ENCODE results near the gene LTBP3.
A peak's percentile ranks its signal among the peaks of the same experiment; 100 is the strongest.
"Not testable (repeated sequence)": the region's sequence is repeated elsewhere in the genome, so short reads cannot be mapped to it uniquely, and the experiment has no call there.

The LTBP3 gene

DNA sequence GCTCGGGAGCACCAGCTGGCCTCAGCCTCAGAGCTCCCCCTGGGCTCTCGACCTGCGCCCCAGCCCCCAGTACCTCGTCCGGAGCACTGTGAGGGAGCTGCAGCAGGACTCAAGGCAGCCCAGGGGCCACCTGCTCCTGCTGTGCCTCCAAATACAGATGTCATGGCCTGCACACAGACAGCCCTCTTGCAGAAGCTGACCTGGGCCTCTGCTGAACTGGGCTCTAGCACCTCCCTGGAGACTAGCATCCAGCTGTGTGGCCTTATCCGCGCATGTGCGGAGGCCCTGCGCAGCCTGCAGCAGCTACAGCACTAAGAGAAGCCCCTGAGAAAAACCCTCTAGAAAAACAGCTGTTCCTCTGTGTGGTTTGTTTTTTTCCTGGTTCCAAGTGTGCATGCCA lies 13.3 kb upstream of the LTBP3 start:
- no peak for DNase-seq

DNA sequence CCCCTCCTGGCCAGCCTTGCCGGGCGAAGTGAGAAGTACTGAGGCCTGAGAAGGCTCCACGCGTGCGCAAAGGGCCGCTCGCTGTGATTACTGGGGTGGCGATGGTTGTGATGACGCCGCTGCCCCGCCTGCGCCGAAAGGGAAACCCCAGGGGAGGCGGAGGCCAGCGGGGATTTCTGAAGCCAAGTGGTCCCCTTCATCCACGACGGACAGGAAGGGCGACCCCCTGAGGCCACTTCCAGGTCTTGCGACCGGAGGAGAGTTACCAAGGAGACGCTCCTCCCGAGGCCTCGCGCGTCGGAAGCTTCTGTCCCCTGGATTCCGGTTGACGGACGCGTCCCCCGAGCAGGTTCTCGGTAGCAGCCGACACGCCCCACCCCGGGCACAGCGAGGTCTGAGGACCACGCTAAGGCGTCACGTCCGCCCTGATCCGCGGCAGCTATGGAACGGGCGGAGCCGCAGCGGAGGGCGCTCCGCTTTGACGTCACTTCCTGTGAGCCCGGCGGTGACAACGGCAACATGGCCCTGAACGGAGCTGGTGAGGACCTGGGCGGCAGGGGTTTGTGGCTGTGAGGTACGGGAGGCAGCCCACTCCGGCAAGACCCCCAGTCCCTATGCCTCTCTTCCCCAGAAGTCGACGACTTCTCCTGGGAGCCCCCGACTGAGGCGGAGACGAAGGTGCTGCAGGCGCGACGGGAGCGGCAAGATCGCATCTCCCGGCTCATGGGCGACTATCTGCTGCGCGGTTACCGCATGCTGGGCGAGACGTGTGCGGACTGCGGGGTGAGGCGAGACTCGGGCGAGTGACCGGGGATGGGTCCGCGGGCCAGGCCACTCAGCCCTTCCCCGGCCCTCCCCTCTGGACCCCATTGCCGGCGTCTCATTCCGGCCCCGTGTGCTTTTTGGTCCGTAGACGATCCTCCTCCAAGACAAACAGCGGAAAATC lies 12.1 kb upstream of the LTBP3 start, which contains the start of gene ZNRD2:
TSS of gene ZNRD2 (plus strand) at position 505 of the 946 bp plus-strand sequence. CDS start at position 520, 15 bp downstream.
- DNase-seq: peak; percentile 98

DNA sequence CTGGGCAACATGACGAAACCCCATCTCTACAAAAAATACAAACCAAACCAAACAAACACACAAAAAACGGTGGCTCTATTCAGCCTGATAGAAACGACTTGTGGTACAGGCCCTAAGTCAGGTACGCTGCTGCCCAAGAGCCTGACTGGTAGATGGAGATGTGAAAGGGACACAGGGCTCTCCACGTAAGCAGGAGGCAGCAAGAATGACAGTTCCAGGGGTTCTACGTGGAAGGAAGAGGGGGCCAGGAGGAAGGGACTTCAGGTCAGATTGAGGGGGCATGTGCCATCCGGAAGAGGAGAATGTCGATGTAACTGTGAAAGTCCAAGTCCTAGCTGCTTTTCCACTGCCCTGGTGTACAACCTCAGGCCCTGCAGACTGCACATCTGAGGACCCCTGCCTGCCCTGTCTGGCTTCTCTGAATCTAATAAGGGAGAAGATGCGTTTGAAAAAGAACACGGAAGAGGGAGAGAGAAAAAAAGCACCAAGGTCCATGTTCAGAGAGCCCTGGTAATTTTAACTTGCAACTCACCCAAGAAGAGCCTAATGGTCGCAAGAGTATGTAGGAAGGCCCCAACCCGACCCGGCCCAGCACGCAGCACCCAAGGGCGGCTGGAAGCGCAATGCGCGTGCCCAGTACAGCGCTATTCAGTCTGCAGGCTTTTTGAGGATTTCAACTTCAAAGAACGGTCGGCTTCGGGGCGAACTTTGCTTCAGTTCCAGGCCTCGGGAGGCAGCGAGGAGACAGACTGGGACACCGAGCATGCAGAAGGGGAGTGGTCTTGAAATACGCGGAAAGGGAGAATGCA lies 11.2 kb upstream of the LTBP3 start:
- DNase-seq: no peak

DNA sequence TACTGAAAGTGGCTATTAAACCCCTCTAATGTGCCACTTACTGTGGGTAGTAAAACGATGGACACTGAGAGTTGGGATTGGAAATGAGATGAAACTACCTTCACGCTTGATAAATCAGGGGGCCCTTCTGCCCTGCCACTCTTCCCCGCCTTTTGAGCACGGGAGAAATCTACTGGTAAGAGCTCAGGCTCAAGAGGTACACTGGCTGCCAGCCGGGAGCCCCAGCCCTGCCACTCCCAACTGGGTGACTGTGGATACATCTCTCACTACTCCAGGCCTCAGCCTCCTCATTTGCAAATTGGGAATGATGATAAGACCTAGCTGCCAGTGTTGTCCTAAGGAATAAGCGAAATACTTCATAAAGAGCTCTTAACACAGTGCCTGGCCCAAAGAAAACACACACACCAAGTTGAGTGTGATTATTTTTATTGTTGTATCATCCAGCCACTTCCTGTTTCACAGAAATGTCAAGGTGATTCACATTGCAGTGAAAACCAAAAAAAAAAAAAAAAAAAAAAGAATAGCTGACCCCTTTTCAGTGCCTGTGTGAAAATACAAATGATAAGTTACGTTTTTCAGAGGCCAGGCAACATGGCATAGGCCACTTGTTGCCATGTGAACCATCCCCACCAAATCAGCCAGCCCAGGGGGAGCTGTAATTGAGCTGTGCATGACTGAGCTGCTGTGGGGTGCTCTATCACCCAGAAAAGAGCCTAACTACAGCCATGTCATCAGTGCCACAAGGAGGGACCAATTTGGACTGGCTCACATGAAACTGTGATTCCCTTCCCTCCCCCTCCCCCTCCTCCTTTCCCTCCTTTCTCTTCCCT lies 7.7 kb upstream of the LTBP3 start:
- no peak for DNase-seq

DNA sequence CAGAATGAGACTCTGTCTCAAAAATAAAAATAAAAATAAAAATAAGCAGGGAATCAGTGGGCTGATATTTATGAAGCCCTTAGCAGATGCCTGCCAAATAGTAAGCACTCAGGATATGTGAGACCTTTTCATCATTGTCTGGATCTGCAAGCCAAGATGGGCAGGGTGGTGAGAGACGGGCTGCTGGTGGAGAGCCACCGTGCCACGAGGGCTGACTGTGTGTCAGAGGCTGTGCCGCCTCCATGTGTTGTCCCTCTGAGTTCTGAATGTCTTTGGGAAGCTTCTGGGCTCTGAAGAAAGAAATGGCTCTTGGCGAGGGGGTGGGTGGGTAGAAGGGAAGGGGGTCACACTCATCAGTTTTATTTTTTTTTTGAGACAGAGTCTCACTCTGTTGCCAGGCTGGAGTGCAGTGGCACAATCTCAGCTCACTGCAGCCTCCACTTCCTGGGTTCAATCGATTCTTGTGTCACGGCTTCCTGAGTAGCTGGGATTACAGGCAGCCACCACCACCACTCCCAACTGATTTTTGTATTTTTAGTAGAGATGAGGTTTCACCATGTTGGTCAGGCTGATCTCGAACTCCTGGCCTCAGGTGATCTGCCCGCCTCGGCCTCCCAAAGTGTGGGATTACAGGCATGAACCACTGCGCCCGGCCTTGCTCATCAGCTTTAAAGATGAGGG lies 6.9 kb upstream of the LTBP3 start:
- DNase-seq: not testable (repeated sequence)

DNA sequence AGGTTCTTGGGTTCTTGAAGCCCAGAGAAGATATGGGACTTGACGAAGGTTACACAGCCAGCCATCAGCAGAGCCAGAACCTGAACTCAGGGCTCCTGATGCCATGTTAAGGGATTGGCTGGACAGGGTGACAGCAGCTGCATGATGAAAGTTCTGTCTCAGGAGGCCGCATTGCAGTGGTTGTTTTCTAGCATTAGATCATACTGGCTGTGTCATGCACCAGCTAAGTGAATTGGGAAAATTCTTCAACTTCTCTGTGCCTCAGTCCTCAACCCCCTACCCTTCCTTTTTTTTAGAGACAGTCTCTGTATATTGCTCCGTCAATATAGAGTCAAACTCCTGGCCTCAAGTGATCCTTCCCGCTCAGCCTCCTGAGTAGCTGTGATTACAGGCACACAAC lies 5.4 kb upstream of the LTBP3 start:
- DNase-seq: no peak

DNA sequence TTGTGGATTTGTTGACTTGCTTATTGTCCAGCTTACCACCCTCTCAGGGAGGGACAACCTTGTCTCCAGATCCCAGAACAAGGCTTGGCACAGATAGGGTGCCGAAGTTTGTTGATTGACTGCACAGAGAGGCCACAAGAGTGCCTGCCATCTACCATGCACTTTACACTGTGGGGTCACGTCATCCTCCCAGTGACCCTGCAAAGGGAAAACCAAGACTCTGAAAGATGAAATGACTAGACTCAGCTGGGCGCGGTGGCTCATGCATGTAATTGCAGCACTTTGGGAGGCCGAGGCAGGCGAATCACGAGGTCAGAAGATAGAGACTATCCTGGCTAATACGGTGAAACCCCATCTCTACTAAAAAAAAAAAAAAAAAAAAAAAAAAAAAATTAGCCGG lies 4.6 kb upstream of the LTBP3 start:
- DNase-seq: no peak

DNA sequence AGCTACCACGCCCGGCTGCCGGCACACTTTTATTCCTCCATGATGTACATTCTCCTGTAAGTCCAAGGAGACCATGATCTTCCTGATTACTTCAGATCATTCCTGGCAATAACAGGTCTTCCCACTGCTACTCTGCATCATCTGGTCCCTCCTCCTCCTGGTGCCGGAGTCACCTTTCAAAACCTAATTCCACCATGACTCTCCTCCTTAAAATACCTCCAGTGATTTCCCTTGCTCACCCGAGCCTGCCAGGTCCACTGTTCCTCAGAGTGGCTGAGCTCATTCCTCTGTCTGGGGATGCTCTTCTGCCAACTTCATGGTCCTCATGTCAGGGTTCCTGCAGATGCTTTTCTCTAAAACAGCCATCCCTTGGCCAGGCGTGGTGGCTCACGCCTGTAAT lies 3.9 kb upstream of the LTBP3 start:
- DNase-seq: no peak

DNA sequence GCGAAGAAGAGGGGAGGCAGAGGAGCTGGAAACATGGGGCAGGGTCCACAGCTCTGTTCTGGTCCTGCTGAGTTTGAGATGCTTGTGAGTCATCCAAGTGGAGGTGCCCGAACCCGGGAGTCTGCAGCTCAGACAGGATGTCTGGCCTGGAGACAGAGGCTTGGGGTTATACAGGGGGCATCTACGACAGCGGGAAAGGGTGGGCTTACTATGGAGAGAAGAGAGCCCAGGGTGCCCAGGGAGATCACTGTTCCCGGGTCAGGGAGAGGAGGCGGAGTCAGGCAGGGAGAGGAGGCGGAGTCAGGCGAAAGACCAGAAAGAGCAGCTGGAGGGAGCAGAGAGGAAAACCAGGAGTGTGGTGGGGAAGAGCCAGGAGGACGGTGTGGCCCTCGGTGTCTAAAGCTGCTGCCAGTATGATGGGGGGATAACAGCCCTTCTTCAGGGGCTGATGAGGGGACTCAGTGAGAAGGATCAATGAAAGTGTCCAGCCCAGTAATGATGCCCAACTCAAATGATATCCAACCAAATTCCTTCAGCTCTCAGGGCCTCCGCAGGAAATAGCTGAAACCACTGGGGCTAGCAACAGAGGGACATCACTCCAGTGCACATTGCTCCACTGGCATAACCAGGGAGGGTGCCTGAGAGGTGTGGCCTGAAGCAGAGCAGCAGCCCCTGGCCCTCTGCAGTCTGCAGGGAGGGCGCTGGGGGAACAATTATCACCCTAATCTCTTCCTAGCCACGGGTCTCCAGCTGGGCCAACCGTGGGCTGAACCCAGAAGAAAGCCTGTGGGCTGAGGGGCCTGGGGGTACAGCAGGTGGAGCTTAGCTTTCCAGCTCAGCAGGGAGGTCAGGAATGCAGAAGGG lies 2.6 kb upstream of the LTBP3 start:
- DNase-seq: no peak

DNA sequence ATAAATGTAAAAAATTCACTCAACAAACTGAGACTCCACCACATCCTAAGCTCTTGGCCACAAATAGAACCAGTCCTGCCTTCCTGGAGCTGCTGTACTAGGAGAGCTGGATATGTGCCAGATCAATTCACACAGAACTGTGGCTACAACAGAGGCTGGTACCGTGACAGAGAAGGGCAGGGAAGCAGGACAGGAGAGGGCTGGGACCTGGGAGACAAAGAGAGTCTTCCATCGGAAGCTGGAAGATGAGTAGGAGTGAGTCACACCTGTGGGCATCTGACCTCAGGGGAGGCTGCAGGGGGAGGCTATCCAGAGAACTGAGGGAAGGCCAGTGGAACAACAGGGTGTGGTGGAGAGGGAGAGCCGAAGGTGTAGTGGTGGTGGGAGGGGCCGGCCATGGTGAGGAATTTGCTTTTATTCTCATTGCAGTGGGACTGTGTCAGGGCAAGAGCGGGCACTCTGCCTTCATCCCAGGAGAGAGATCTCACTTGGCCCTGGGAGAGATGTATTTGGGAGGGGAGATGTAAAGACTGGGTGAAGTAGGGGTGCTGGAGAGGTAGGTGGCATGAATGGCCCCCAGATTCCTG lies 1.9 kb upstream of the LTBP3 start:
- no peak for DNase-seq

DNA sequence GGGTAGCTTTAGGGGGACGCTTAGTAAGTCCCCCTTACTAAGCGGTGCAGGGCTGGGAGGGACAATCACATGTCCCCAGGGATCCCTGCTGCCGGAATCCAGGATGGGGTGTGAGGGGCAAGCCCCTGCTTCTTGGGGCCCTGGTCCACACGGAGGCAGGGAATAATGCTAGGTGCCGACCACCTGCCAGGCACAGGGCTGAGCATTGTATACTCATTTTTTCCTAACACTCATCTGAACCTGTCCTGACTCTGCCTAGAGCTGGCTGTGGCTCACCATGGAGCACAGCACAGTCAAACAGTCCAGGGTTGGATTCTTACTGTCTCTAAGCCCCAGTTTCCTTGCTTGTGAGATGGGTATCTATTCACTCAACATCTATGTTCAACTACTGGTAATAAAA lies 1.4 kb upstream of the LTBP3 start:
- DNase-seq: no peak

DNA sequence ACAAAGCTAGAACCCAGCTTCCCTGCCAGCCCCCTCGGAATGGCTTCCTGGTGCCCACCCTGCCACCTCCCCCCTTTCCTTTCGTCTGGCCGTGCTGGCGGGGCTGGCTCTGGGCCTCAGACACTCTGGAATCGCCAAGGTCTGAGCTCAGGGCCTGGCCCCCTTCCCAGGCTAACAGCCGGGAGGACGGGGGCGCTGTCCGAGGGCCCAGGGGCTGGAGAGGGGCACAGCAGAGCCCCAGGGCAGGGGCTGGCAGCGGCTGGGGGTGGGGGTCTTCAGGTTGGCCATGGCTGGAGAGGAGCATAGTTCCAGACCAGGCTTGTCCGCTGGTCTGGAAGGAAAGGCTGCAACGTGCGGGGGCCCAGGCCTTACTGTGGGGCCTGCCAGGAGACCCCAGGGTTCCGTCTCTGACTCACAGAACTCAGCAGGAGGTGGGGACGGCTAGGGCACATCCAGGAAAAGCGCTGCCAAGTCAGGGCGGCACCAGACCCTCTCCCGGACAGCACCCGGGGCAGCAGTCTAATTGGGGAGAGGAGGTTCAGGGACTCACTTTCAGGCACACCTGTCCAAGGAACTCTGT lies 861 bp upstream of the LTBP3 start:
- no peak for DNase-seq

DNA sequence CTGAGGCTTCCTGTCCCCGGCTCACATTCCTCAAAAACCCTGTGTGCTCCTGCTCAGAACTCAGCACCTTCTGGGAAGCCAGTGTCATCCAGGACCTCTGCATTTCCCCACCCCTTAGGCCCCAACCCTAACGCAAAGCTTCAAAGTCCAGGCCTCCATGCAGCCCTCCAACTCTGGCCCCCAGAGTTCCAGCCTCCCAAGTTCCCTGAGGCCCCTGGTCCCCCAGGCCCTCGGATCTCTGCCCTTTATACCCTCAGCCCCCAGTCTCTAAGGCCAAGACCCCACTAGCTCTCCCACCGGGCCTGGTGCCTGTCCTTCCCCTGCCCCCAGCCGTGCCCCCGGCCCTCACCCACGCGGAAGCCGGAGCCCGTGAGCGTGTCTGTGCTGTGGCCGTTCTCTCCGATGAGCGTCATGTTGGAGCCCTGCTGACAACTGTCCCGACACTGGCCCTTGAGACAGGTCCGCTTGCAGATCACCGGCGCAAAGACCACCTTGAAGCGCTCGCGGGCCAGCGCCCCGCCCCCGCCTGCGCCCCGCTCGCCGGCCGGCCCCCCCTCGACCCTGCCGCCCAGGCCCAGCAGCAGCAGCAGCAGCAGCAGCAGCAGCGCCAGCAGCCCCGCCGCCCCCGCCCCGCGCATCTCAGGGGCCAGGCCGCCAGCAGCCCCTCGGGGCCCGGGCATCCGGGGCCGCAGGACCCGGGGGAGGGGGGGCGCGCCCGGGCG lies 718 bp downstream of the LTBP3 start:
- DNase-seq: peak; percentile 48

DNA sequence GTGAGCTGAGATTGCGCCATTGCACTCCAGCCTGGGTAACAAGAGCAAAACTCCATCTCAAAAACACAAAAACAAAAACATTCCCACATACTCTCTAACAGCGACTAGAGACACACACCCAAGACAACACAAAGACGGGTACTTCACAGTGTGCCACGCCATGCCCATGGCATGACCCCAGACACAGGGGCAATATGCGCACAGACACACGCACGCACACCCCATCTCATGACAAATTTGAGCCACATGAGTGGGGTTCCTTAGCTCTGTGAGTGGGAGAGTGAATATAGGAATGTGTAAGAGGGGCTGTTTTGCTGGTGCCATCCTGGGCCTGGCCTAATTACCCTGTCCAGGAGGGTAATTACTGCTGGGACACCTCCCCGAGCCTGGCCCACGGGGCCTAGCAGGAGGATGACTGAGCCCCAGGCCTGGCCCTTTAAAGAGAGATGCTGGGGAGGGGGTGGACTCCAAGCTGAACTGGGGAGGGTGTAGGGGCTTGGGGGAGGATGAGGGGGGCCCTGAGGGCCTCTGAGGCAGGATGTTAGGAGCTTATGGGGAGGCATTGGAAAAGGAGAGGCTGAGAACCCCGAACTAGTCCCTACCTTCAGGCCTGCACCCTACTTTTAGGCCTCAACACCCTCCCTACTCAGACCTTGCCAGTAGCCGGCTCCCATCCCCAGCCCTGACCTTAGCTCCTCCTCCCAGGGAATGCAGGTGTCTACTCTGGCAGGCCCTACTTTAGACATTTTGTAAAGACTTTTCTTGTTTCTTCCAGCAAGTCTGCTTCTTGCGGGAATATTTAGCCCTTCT lies 1.5 kb downstream of the LTBP3 start:
- DNase-seq: no peak

DNA sequence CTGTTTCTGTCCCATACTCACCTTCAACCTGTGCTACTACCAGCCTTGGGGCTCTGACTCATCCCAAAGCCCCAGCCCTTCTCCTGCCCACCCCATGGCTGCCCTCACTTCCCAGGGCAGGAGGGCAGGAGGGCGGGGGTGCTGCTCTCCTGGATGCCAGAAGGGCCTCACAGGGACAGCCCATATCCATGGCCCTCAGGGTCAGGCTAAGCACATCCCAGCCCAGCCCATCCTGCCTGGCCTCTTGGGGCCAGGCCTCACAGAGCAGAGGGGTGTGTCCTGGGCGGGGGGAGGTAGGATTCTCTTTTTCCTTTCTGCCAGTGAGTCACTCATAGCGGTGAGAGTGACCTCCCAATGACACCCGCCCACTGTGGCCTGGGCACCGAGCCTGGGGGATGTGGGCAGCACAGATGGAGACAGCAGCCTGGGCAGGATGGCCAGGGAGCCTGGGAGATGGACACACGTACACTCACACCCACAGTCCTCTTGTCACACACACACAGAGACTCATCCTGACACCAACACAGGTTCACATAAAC lies 2.4 kb downstream of the LTBP3 start:
- DNase-seq: no peak

DNA sequence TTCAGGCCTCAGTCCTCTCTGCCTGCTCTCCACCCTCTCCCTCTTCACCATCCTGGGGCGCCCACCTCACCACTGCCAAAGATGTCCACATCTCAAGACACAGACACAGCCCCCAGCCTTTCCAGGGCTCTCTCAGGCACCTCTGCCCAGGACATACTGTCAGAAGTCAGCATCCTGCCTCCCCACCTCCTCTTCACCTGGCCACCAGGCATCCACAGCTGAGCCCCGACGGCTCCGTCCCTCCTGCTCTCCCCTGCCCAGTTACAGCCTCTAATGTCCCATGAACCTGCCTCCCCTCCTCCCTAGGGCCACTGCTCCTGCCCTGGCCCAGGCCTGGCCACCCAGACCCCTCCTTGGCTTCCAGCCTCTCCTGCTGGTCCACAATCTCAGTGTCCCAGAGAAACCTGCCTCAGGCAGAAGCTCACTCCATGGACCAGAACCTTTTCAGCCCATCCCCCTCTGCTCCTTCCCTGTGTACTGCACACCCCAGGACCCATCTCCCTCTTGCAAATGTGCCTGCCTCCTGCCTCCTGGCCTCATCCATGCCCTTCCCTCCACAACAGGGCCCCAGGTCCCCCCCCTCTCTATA lies 3.2 kb downstream of the LTBP3 start:
- DNase-seq: no peak

DNA sequence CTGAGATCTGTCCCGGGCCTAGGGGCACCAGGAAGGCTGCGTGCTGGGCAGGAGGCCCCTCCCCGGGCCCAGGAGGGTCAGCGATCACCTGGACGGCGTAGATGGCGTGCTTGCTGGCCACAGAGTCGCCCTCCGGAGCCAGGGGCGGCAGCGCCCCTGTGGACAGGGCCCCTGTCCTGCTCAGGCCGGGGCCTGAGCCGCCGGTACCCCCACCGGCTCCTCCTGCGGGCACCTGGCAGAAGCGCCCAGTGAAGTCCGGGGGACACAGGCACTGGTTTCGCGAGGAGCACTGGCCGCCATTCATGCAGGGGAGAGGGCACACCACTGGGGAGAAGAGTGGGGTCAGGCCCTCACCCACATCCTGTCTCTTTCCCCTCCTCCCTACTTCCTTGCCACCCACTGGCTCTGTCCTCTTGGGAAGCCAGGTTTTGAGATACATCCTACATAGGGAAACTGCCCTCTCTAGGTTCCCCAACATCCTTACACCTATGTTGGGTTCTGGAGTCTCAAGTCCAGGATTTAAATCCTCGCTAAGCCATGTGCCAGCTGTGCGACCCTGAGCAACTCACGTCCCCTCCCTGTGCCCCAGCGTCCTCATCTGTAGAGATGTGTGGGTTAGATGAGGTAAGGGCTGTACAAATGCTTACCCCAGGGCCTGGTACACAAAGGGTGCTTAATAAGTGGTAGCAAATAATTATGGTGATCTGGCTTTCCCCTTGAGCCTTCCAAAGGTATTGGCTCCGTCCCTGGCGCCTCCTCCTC lies 3.9 kb downstream of the LTBP3 start:
- no peak for DNase-seq

All from stimulated activated CD4-positive, alpha-beta T cell treated with anti-CD3 and anti-CD28 coated beads, Interleukin-4, amount 100 ng/mL, for 1 hour (primary cell).